HG02642 (cell line): ENCODE data around the gene CNOT10.

Experiments used
- ATAC-seq: cut with Tn5 transposase; IDR thresholded peaks from one replicate; pipeline ENCODE4 v1.9.1; 2021; ENCODE audit warnings: mild to moderate bottlenecking; ENCODE audit not compliant: unreplicated experiment, poor library complexity

CNOT10 gene

GRCh38 chr3:32816439-32817256 is 131.7 kb downstream of the CNOT10 start:
- no peak for ATAC-seq

- ATAC-seq = no peak
Observed at GRCh38 chr3:32817257-32817557, 132.2 kb downstream of the CNOT10 start.

GRCh38 chr3:32817558-32818228 is 132.7 kb downstream of the CNOT10 start, which contains the start of gene TRIM71:
TRIM71 (plus strand) TSS chr3:32817997; CDS start chr3:32818081, 84 bp downstream.
- no peak for ATAC-seq

- no peak for ATAC-seq
Observed at GRCh38 chr3:32818229-32818969, 133.4 kb downstream of the CNOT10 start.

DNA sequence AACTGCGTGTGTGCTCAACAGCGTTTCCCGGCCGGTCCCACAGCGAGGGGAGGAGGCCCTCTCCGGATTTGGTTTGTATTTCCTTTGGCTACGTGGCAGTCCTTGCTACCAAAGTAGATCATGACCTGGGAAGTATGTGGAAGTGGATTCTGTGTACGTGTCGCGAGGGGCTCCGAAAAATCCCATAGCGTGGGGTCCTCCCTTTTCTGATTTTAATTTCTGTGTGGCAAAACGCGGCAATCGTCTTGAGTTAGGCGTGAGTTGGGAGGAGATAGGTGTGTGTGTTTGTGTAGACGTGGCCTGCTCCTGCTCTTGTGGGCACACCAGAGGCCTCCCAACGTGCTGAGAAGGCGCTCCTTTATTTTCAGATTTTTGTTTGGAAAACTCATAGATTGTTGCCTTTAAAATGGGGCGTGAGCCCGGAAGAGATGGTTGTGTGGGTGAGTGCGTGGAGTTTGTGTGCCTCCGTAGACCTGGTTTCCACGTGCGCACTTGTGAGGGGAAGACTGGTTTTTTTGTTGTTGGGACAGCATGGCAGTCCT is 134.1 kb downstream of the CNOT10 start:
- ATAC-seq = no peak

DNA sequence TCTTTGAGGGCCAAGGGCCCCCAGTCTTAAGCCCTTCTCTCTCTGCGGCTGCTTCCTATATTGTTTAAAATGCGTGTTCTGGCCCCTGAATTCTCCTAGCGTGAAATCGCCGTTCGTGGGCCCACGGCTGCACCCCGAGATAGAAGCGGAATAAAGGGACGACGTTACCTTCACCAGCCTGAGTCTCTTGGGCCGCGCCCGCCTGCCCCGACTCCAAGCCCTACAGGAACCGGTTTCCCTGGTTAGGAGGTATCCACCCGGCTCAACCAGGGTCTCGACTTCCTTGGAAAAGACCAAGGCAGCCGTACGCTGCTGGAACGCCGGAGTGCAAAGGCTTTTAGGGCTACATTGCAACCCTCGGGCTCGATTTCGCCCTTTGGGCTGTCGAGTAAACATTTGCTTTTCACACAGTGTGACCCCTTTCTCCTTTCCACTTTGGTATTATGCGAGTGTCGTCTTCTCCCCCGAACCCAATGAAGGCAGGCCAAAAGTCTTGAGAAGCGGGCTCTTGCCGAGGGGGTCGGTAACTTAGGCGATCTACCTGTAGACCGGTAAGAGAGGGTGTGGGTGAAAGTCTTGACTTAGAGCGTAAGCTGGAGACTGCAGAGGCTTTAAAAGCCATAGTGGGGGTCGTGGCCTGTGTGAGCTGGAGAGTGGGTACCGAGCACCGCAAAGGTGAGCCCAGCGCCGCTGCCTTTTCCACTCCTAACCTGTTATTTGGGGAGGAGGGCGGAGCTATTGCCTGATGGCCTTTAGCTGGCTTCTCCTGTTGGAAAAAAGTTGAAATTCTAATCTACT is 134.8 kb downstream of the CNOT10 start:
- no peak for ATAC-seq

DNA sequence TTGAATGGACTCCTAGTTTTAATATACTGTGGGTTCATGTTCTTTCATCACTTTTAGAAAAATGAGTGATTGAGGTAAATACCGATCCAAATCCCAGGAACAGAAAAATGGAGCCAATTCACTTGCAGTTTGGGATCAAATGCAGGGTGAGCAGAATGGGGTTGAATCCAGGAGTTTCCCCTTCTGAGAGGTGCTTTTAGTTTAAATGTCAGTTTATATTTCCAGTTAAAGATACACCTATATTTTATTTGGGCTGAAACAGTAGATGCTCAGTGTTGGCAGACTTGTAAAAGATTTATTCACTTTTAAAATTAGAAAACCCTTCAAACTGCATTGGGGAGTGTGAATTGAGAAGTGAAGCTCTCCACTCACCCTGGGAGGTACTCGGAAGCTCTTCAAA is 135.4 kb downstream of the CNOT10 start:
- no peak for ATAC-seq

GRCh38 chr3:32820971-32821685 is 136.1 kb downstream of the CNOT10 start:
- ATAC-seq = no peak

DNA sequence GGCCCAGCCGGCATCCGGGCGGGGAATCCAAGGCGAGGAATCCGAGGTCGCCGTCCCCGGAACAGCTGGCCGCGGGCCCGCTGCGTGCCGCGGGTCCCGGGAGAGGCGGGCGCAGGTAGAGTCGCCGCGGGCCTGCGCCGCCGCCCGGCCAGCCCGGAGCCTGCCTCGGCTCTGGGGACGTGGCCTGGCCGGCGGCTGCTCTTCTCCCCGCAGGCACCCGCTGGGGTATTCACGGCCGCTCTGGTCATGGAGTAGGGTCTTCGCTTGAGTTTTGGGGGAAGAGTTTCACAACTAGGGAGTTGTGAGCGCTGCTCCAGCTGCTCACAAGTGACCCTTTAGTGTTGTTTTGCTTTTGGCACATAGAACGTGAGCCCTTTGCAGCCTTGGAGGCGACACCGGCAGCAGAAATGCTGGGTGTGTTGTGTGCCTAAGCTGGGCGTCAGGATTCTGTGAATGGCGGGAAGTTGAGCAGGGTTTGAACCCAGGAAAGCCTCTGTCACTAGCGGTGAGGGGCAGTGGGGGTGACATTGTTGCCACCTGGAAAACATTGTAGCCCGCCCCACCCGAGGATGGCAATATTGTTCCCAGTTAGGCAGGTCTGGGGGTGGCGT is 136.8 kb downstream of the CNOT10 start:
- ATAC-seq = no peak

GRCh38 chr3:32822609-32823498 is 137.9 kb downstream of the CNOT10 start:
- no peak for ATAC-seq
